ENCODE results near the gene NUP210L.
A peak's percentile ranks its signal among the peaks of the same experiment; 100 is the strongest.

Gene NUP210L

GRCh38 chr1:154179946-154180687 is 25.2 kb upstream of the NUP210L start:
- Mint-ChIP-seq H3K9me3 (no peaks in the 10 kb centered on the region), H3K36me3 (ENCODE audit: low read depth) (peaks cover 73% of the 10 kb centered on the region), H3K27me3 (no peaks in the 10 kb centered on the region), H3K27ac (peak overlapping the region; percentile 97), H3K4me1 (ENCODE audit: low read depth) (peaks cover 76% of the 10 kb centered on the region), H3K4me3 (peak overlapping the region; percentile 99)
- intact Hi-C loops (cut with micrococcal nuclease) = loop anchor here (5.0 kb wide), 1 partner anchor 188 kb away; the partner anchor contains the start of gene RPS27

- intact Hi-C loops (cut with micrococcal nuclease) = no loop called here
- H3K27ac Mint-ChIP-seq = peak overlapping the region; percentile 97
- H3K36me3 Mint-ChIP-seq (ENCODE audit: low read depth) = peaks cover 82% of the 10 kb centered on the region
- H3K4me3 Mint-ChIP-seq = peak overlapping the region; percentile 99
- no peaks in the 10 kb centered on the region for H3K27me3 Mint-ChIP-seq
- peaks cover 83% of the 10 kb centered on the region for H3K4me1 Mint-ChIP-seq (ENCODE audit: low read depth)
- H3K9me3 Mint-ChIP-seq = no peaks in the 10 kb centered on the region
Measured at GRCh38 chr1:154178911-154179811, 24.3 kb upstream of the NUP210L start.

- peak overlapping the region; percentile 97 for H3K27ac Mint-ChIP-seq
- peaks cover 87% of the 10 kb centered on the region for H3K36me3 Mint-ChIP-seq (ENCODE audit: low read depth)
- no peaks in the 10 kb centered on the region for H3K9me3 Mint-ChIP-seq
- peaks cover 76% of the 10 kb centered on the region for H3K4me1 Mint-ChIP-seq (ENCODE audit: low read depth)
- H3K4me3 Mint-ChIP-seq = peak overlapping the region; percentile 99
- intact Hi-C loops (cut with micrococcal nuclease) = no loop called here
- no peaks in the 10 kb centered on the region for H3K27me3 Mint-ChIP-seq
Measured at GRCh38 chr1:154178013-154178412, 23.1 kb upstream of the NUP210L start.

GRCh38 chr1:154176337-154176736 is 21.5 kb upstream of the NUP210L start:
- Mint-ChIP-seq H3K4me1 (ENCODE audit: low read depth) (peaks cover 84% of the 10 kb centered on the region), H3K9me3 (no peaks in the 10 kb centered on the region), H3K4me3 (peak overlapping the region; percentile 66), H3K27me3 (no peaks in the 10 kb centered on the region), H3K36me3 (ENCODE audit: low read depth) (peaks cover 87% of the 10 kb centered on the region), H3K27ac (peak overlapping the region; percentile 97)
- intact Hi-C loops (cut with micrococcal nuclease) = no loop called here

GRCh38 chr1:154174654-154175053 is 19.8 kb upstream of the NUP210L start:
- Mint-ChIP-seq H3K27ac (no peak overlapping the region), H3K4me1 (ENCODE audit: low read depth) (peaks cover 86% of the 10 kb centered on the region), H3K4me3 (no peak overlapping the region), H3K36me3 (ENCODE audit: low read depth) (peaks cover 88% of the 10 kb centered on the region), H3K9me3 (no peaks in the 10 kb centered on the region), H3K27me3 (no peaks in the 10 kb centered on the region)
- intact Hi-C loops (cut with micrococcal nuclease) = no loop called here

- peaks cover 95% of the 10 kb centered on the region for H3K36me3 Mint-ChIP-seq (ENCODE audit: low read depth)
- H3K27me3 Mint-ChIP-seq = no peaks in the 10 kb centered on the region
- H3K27ac Mint-ChIP-seq = peak overlapping the region; percentile 9
- intact Hi-C loops (cut with micrococcal nuclease) = no loop called here
- H3K4me1 Mint-ChIP-seq (ENCODE audit: low read depth) = peaks cover 72% of the 10 kb centered on the region
- no peak overlapping the region for H3K4me3 Mint-ChIP-seq
- no peaks in the 10 kb centered on the region for H3K9me3 Mint-ChIP-seq
Measured at GRCh38 chr1:154171880-154172279, 17.0 kb upstream of the NUP210L start.

- H3K9me3 Mint-ChIP-seq = no peaks in the 10 kb centered on the region
- H3K27me3 Mint-ChIP-seq = no peaks in the 10 kb centered on the region
- H3K4me3 Mint-ChIP-seq = no peak overlapping the region
- peaks cover 95% of the 10 kb centered on the region for H3K36me3 Mint-ChIP-seq (ENCODE audit: low read depth)
- intact Hi-C loops (cut with micrococcal nuclease) = no loop called here
- H3K27ac Mint-ChIP-seq = peak overlapping the region; percentile 9
- H3K4me1 Mint-ChIP-seq (ENCODE audit: low read depth) = peaks cover 65% of the 10 kb centered on the region
Measured at GRCh38 chr1:154171223-154171583, 16.3 kb upstream of the NUP210L start.

GRCh38 chr1:154170547-154171222 is 15.8 kb upstream of the NUP210L start:
- peaks cover 95% of the 10 kb centered on the region for H3K36me3 Mint-ChIP-seq (ENCODE audit: low read depth)
- intact Hi-C loops (cut with micrococcal nuclease) = no loop called here
- H3K9me3 Mint-ChIP-seq = no peaks in the 10 kb centered on the region
- no peaks in the 10 kb centered on the region for H3K27me3 Mint-ChIP-seq
- peaks cover 60% of the 10 kb centered on the region for H3K4me1 Mint-ChIP-seq (ENCODE audit: low read depth)
- peak overlapping the region; percentile 9 for H3K27ac Mint-ChIP-seq
- H3K4me3 Mint-ChIP-seq = no peak overlapping the region

GRCh38 chr1:154167461-154167860 is 12.6 kb upstream of the NUP210L start:
- peaks cover 99% of the 10 kb centered on the region for H3K36me3 Mint-ChIP-seq (ENCODE audit: low read depth)
- no peaks in the 10 kb centered on the region for H3K9me3 Mint-ChIP-seq
- no peaks in the 10 kb centered on the region for H3K27me3 Mint-ChIP-seq
- peak overlapping the region; percentile 28 for H3K27ac Mint-ChIP-seq
- no peak overlapping the region for H3K4me3 Mint-ChIP-seq
- intact Hi-C loops (cut with micrococcal nuclease) = no loop called here
- peaks cover 69% of the 10 kb centered on the region for H3K4me1 Mint-ChIP-seq (ENCODE audit: low read depth)

- Mint-ChIP-seq H3K4me1 (ENCODE audit: low read depth) (peaks cover 57% of the 10 kb centered on the region), H3K36me3 (ENCODE audit: low read depth) (peaks cover 99% of the 10 kb centered on the region), H3K27ac (no peak overlapping the region), H3K27me3 (no peaks in the 10 kb centered on the region), H3K4me3 (no peak overlapping the region), H3K9me3 (no peaks in the 10 kb centered on the region)
- intact Hi-C loops (cut with micrococcal nuclease) = no loop called here
Measured at GRCh38 chr1:154166207-154166606, 11.3 kb upstream of the NUP210L start.

- intact Hi-C loops (cut with micrococcal nuclease) = no loop called here
- Mint-ChIP-seq H3K27me3 (no peaks in the 10 kb centered on the region), H3K9me3 (no peaks in the 10 kb centered on the region), H3K27ac (peak overlapping the region; percentile 81), H3K4me3 (no peak overlapping the region), H3K36me3 (ENCODE audit: low read depth) (peaks cover 97% of the 10 kb centered on the region), H3K4me1 (ENCODE audit: low read depth) (peaks cover 65% of the 10 kb centered on the region)
Measured at GRCh38 chr1:154159554-154159953, 4.7 kb upstream of the NUP210L start.

- Mint-ChIP-seq H3K36me3 (ENCODE audit: low read depth) (peaks cover 97% of the 10 kb centered on the region), H3K27ac (peak overlapping the region; percentile 81), H3K9me3 (no peaks in the 10 kb centered on the region), H3K27me3 (no peaks in the 10 kb centered on the region), H3K4me3 (peak overlapping the region; percentile 35), H3K4me1 (ENCODE audit: low read depth) (peaks cover 65% of the 10 kb centered on the region)
- intact Hi-C loops (cut with micrococcal nuclease) = no loop called here
Measured at GRCh38 chr1:154158307-154159125, 3.6 kb upstream of the NUP210L start.
